MM.1S (cell line): Measurements from ENCODE around the gene GATM.

ENCODE experiments used
- DNase-seq: peaks from one replicate; pipeline ENCODE4 v3.0.0-alpha.2; 2015
- H2AFZ ChIP-seq: fragments of 300-600 bp; sonication (generic); 2 replicates; pipeline ENCODE4 v1.6.0; 2016; ENCODE audit warnings: antibody characterized with exemption, low read length
- H3F3A ChIP-seq: fragments of 300-600 bp; sonication (generic); 2 replicates; pipeline ENCODE4 v1.6.1; 2016; ENCODE audit warnings: mild to moderate bottlenecking, antibody characterized with exemption, low read length, moderate library complexity, mixed read lengths; ENCODE audit not compliant: insufficient read depth
- H3K27ac ChIP-seq: fragments of 300-600 bp; sonication (generic); 2 replicates; pipeline ENCODE4 v1.5.1; 2016; ENCODE audit warnings: mild to moderate bottlenecking, low read length
- H3K27me3 ChIP-seq: fragments of 300-600 bp; sonication (generic); replicated peaks from 2 replicates; pipeline ENCODE4 v1.6.0; 2016; ENCODE audit warnings: low read length; ENCODE audit not compliant: insufficient read depth
- H3K36me3 ChIP-seq: fragments of 300-600 bp; sonication (generic); replicated peaks from 2 replicates; pipeline ENCODE4 v1.6.1; 2016; ENCODE audit warnings: mild to moderate bottlenecking, low read length, mixed read lengths; ENCODE audit not compliant: insufficient read depth
- H3K4me1 ChIP-seq: fragments of 300-600 bp; sonication (generic); 2 replicates; pipeline ENCODE4 v1.6.1; 2016; ENCODE audit warnings: low read length, mixed read lengths
- H3K4me2 ChIP-seq: fragments of 300-600 bp; sonication (generic); 2 replicates; pipeline ENCODE4 v1.6.0; 2016; ENCODE audit warnings: low read depth, low read length
- H3K4me3 ChIP-seq: fragments of 300-600 bp; sonication (generic); 2 replicates; pipeline ENCODE4 v1.5.1; 2016; ENCODE audit warnings: low read length, mixed read lengths
- H3K79me2 ChIP-seq: fragments of 300-600 bp; sonication (generic); 2 replicates; pipeline ENCODE4 v1.6.1; 2016; ENCODE audit warnings: mixed run types, low read length, mixed read lengths
- H3K9ac ChIP-seq: fragments of 300-600 bp; sonication (generic); 2 replicates; pipeline ENCODE4 v1.6.1; 2016; ENCODE audit warnings: low read length, mixed read lengths
- H3K9me2 ChIP-seq: fragments of 300-600 bp; sonication (generic); replicated peaks from 2 replicates; pipeline ENCODE4 v1.6.1; 2016; ENCODE audit warnings: mild to moderate bottlenecking, low read length, mixed read lengths; ENCODE audit not compliant: insufficient read depth
- H3K9me3 ChIP-seq: fragments of 300-600 bp; sonication (generic); replicated peaks from 2 replicates; pipeline ENCODE4 v1.6.1; 2016; ENCODE audit warnings: mild to moderate bottlenecking, low read length, mixed read lengths; ENCODE audit not compliant: insufficient read depth
- H4K20me1 ChIP-seq: fragments of 300-600 bp; sonication (generic); 2 replicates; pipeline ENCODE4 v1.6.1; 2016; ENCODE audit warnings: mild to moderate bottlenecking, low read length, moderate library complexity, mixed read lengths; ENCODE audit not compliant: insufficient read depth
- EZH2 ChIP-seq: fragments of 300-600 bp; sonication (generic); optimal IDR thresholded peaks from 2 replicates; pipeline ENCODE3; 2017; ENCODE audit warnings: low read depth, mild to moderate bottlenecking, antibody characterized with exemption, low read length, mixed read lengths
- EZH2phosphoT487 ChIP-seq: fragments of 300-600 bp; sonication (generic); IDR thresholded peaks from 2 replicates; pipeline ENCODE4 v1.6.1; 2018; ENCODE audit warnings: antibody characterized with exemption, low read length
- TF ChIP-seq, protein P1 (sequence below): fragments of 300-600 bp; sonication (generic); IDR thresholded peaks from 2 replicates; pipeline ENCODE4 v1.5.1; 2016; ENCODE audit warnings: antibody characterized with exemption, low read length, mixed read lengths

The GATM gene

DNA sequence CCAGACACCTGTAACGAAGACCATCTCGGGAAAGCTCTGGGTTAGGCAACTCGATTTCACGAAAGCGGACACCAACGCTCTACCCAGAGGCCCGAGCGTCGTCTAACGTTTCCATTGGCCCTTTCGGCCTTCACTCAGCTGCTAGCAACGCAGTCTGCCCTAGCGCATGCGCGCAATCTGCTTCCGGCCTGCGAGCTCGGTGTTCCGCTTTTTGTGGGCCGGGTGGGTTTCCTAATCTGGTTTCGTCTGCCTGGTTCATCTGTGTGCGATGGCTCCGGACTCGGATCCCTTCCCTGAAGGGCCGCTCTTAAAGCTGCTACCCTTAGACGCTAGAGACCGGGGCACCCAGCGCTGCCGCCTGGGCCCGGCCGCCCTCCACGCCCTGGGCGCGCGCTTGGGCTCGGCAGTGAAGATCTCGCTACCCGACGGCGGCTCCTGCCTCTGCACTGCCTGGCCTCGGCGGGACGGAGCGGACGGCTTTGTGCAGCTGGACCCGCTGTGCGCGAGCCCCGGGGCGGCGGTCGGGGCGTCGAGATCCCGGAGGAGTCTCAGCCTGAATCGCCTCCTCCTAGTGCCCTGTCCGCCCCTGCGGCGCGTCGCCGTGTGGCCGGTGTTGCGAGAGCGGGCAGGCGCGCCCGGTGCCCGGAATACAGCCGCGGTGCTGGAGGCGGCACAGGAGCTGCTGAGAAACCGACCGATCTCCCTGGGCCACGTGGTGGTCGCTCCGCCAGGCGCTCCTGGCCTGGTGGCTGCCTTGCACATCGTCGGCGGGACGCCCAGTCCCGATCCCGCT is 24.0 kb upstream of the GATM start:
- DNase-seq: peak; percentile 100
- H3K27me3 ChIP-seq: no peaks in the 10 kb centered on the region
- peak overlapping the region; percentile 85 for H3K4me2 ChIP-seq
- H3F3A ChIP-seq: peaks cover 11% of the 10 kb centered on the region
- H3K9me2 ChIP-seq: no peaks in the 10 kb centered on the region
- no peaks in the 10 kb centered on the region for H3K9me3 ChIP-seq
- TF ChIP-seq EZH2: no peak
- TF ChIP-seq, protein P1, sequence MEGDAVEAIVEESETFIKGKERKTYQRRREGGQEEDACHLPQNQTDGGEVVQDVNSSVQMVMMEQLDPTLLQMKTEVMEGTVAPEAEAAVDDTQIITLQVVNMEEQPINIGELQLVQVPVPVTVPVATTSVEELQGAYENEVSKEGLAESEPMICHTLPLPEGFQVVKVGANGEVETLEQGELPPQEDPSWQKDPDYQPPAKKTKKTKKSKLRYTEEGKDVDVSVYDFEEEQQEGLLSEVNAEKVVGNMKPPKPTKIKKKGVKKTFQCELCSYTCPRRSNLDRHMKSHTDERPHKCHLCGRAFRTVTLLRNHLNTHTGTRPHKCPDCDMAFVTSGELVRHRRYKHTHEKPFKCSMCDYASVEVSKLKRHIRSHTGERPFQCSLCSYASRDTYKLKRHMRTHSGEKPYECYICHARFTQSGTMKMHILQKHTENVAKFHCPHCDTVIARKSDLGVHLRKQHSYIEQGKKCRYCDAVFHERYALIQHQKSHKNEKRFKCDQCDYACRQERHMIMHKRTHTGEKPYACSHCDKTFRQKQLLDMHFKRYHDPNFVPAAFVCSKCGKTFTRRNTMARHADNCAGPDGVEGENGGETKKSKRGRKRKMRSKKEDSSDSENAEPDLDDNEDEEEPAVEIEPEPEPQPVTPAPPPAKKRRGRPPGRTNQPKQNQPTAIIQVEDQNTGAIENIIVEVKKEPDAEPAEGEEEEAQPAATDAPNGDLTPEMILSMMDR: no peak
- no peak for TF ChIP-seq EZH2phosphoT487
- H3K79me2 ChIP-seq: peaks cover 38% of the 10 kb centered on the region
- H2AFZ ChIP-seq: peak overlapping the region; percentile 90
- no peaks in the 10 kb centered on the region for H4K20me1 ChIP-seq
- peak overlapping the region; percentile 84 for H3K27ac ChIP-seq
- H3K4me3 ChIP-seq: peak overlapping the region; percentile 83
- H3K9ac ChIP-seq: peak overlapping the region; percentile 89
- H3K36me3 ChIP-seq: peaks cover 7% of the 10 kb centered on the region
- peaks cover 18% of the 10 kb centered on the region for H3K4me1 ChIP-seq

GRCh38 chr15:45401665-45402161 is 23.4 kb upstream of the GATM start:
- Histone ChIP-seq H3K79me2 (peaks cover 34% of the 10 kb centered on the region), H2AFZ (peak overlapping the region; percentile 84)

DNA sequence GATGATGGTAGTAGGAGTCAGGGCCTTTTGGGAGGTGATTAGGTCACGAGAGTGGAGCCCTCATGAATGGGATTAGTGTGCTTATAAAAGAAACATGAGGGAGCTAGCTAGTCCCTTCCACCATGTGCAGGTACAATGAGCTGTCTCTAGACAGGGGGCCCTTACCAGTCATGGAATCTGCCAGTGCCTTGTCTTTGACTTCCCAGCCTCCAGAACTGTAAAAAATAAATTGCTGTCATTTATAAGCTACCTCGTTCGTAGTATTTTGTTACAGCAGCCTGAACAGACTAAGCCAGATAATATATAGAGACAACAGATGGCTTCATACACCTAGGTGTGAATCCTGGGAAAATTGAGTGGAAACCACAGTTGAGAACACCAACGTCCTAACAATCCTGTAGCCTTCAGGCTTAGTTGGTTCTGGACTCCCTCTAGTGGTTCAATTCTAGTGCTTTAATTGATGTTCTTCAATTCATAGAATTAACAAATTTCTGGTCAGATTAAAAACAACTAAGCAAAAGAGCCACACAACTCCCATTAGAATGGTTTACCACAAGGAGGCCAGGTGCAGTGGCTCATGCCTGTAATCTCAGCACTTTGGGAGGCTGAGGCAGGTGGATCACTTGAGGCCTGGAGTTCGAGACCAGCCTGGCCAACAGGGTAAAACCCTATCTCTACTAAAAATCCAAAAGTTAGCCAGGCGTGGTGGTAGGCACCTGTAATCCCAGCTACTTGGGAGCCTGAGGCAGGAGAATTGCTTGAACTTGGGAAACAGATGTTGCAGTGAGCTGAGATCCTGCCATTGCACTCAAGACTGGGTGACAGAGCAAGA is 21.3 kb upstream of the GATM start:
- TF ChIP-seq, protein P1: peak; percentile 72
- TF ChIP-seq EZH2phosphoT487: no peak

More at GRCh38 chr15:45401665-45402161, 23.4 kb upstream of the GATM start:
- TF ChIP-seq, protein P1: no peak
- TF ChIP-seq EZH2phosphoT487 (no peak), EZH2 (no peak)
- DNase-seq: peak; percentile 16
- no peaks in the 10 kb centered on the region for H4K20me1 ChIP-seq
- H3K36me3 ChIP-seq: peaks cover 4% of the 10 kb centered on the region; the same call in 1 of the 2 replicates
- H3K9ac ChIP-seq: peak overlapping the region; percentile 89
- H3F3A ChIP-seq: peaks cover 11% of the 10 kb centered on the region
- peak overlapping the region; percentile 83 for H3K4me3 ChIP-seq
- no peaks in the 10 kb centered on the region for H3K9me3 ChIP-seq
- H3K4me1 ChIP-seq: peaks cover 18% of the 10 kb centered on the region
- H3K27ac ChIP-seq: peak overlapping the region; percentile 84
- no peaks in the 10 kb centered on the region for H3K9me2 ChIP-seq
- H3K4me2 ChIP-seq: peak overlapping the region; percentile 65
- H3K27me3 ChIP-seq: no peaks in the 10 kb centered on the region

More for the DNA sequence above, 21.3 kb upstream of the GATM start:
- Histone ChIP-seq H3K4me2 (no peak overlapping the region), H3K79me2 (peaks cover 25% of the 10 kb centered on the region), H3F3A (peaks cover 11% of the 10 kb centered on the region), H3K9me3 (no peaks in the 10 kb centered on the region), H3K36me3 (no peaks in the 10 kb centered on the region), H3K27ac (no peak overlapping the region), H3K4me1 (peaks cover 18% of the 10 kb centered on the region), H2AFZ (no peak overlapping the region), H3K9ac (no peak overlapping the region), H3K9me2 (no peaks in the 10 kb centered on the region), H3K4me3 (no peak overlapping the region), H3K27me3 (no peaks in the 10 kb centered on the region), H4K20me1 (no peaks in the 10 kb centered on the region)
- DNase-seq: peak; percentile 68
